GM12875 (cell line): ENCODE data around the gene COL4A1.

ENCODE experiments used
- H3K4me3 ChIP-seq: one replicate; pipeline ENCODE4 v1.5.1; 2011; ENCODE audit warnings: low read depth, low read length, control low read depth
- CTCF ChIP-seq: IDR thresholded peaks from 2 replicates; pipeline ENCODE4 v1.5.1; 2011; ENCODE audit warnings: low read depth, mild to moderate bottlenecking, control low read depth, inconsistent platforms, low read length, moderate library complexity, borderline replicate concordance; ENCODE audit not compliant: insufficient read depth

The COL4A1 gene

GRCh38 chr13:110279684-110280083 lies 27.3 kb downstream of the COL4A1 start:
- no peak overlapping the region for H3K4me3 ChIP-seq
- no peak for TF ChIP-seq CTCF

- H3K4me3 ChIP-seq, result no peak overlapping the region
- TF ChIP-seq CTCF, result no peak
Observed at GRCh38 chr13:110278859-110279258, 28.1 kb downstream of the COL4A1 start.

- no peak overlapping the region for H3K4me3 ChIP-seq
- no peak for TF ChIP-seq CTCF
Observed at GRCh38 chr13:110277357-110277975, 29.5 kb downstream of the COL4A1 start.

GRCh38 chr13:110276553-110276950 lies 30.4 kb downstream of the COL4A1 start:
- no peak for TF ChIP-seq CTCF
- no peak overlapping the region for H3K4me3 ChIP-seq

GRCh38 chr13:110275931-110276552 lies 30.9 kb downstream of the COL4A1 start:
- H3K4me3 ChIP-seq, result no peak overlapping the region

GRCh38 chr13:110274687-110275086 lies 32.3 kb downstream of the COL4A1 start:
- TF ChIP-seq CTCF, result no peak
- no peak overlapping the region for H3K4me3 ChIP-seq

More at GRCh38 chr13:110275931-110276552, 30.9 kb downstream of the COL4A1 start:
- TF ChIP-seq CTCF, result no peak

GRCh38 chr13:110273254-110273653 lies 33.7 kb downstream of the COL4A1 start:
- H3K4me3 ChIP-seq, result no peak overlapping the region
- TF ChIP-seq CTCF, result no peak
